Spleen (tissue), 11 donors: ENCODE results near the gene KCNC4. TPM values are rescaled to one million over a fixed set of nuclear protein-coding genes. Genes with fewer than 3 reads are reported as not detected.

Experiments
- DNase-seq: peaks from one replicate; pipeline ENCODE4 v3.0.0-alpha.2; 2020
- H3K27ac ChIP-seq, 8 donors: fragments of 200-600 bp; sonication (generic) in 7 of 8; 1 replicate in 4 of 8; 2 replicates in 4 of 8; pipeline versions ENCODE4 v1.5.0 to v1.8.0; 2016 to 2021; ENCODE audit warnings: inconsistent platforms in 4 of 8, mild to moderate bottlenecking in 4 of 8, moderate library complexity in 1 of 8
- H3K27me3 ChIP-seq, 7 donors: fragments of 200-600 bp; sonication (generic) in 6 of 7; replicated peaks in 1 of 7; 1 replicate in 4 of 7; 2 replicates in 3 of 7; pipeline versions ENCODE4 v1.5.0 to v1.8.0; 2016 to 2021; ENCODE audit warnings: inconsistent platforms in 3 of 7, mild to moderate bottlenecking in 1 of 7
- H3K36me3 ChIP-seq, 6 donors: fragments of 200-600 bp; sonication (generic) in 5 of 6; 1 replicate in 4 of 6; 2 replicates in 2 of 6; pipeline versions ENCODE4 v1.5.0 to v1.8.0; 2016 to 2021; ENCODE audit warnings: inconsistent platforms in 2 of 6
- H3K4me1 ChIP-seq, 6 donors: fragments of 200-600 bp; sonication (generic) in 5 of 6; 1 replicate in 3 of 6; 2 replicates in 3 of 6; pipeline versions ENCODE4 v1.5.0 to v1.8.0; 2016 to 2021; ENCODE audit warnings: inconsistent platforms in 3 of 6
- H3K4me3 ChIP-seq, 8 donors: fragments of 200-600 bp; sonication (generic) in 7 of 8; 1 replicate in 4 of 8; 2 replicates in 4 of 8; pipeline versions ENCODE4 v1.5.0 to v1.8.0; 2016 to 2021; ENCODE audit warnings: inconsistent platforms in 4 of 8, mild to moderate bottlenecking in 4 of 8, moderate library complexity in 2 of 8
- H3K9me3 ChIP-seq, 8 donors: fragments of 200-600 bp; sonication (generic) in 7 of 8; 1 replicate in 4 of 8; 2 replicates in 4 of 8; pipeline versions ENCODE4 v1.5.0 to v1.8.0; 2016 to 2021; ENCODE audit warnings: inconsistent platforms in 4 of 8
- POLR2A ChIP-seq, 3 donors: fragments of 450-650 bp; IDR thresholded peaks; one replicate each; pipeline ENCODE4 v1.5.1; 2017; ENCODE audit warnings: antibody characterized with exemption in 3 of 3, mild to moderate bottlenecking in 1 of 3
- POLR2AphosphoS5 ChIP-seq, 3 donors: sonication (generic); formaldehyde crosslinking; IDR thresholded peaks; one replicate each; pipeline ENCODE4 v1.5.1; 2017; ENCODE audit warnings: antibody characterized with exemption in 3 of 3
- WGBS, 5 donors: extraction: QIAGEN DNeasy Blood & Tissue Kit in 3 of 5; methylation state at CpG; one replicate each; pipeline versions ENCODE4 v1.1.5 to v1.1.7; 2013 to 2018; 5-methylcytosine and 5-hydroxymethylcytosine counted together
- intact Hi-C: fragments of 100-400 bp; cut with DNase I; formaldehyde crosslinking; loops from one replicate; pipeline ENCODE4 v1.15.0; 2023; ENCODE audit warnings: low total_unique reads
- polyA plus RNA-seq, 3 donors: library from polyadenylated mRNA; stranded (reverse); fragments of 200-250 nt; gene quantifications; one replicate each; pipeline ENCODE4 v1.2.1, GENCODE V29; 2013
- total RNA-seq, 7 donors: library from RNA; depleted of rRNA in 3 of 7; stranded (reverse); fragments of >200 nt in 3 of 7; fragmentation: NEBNext Ultra II Directional in 4 of 7; extraction: Animal tissue kit (Norgen Biotek cat#: 25700) in 4 of 7; gene quantifications; one replicate each; pipeline versions ENCODE4 v1.1.0 to v1.2.1, GENCODE V29; 2016 to 2021
- TF ChIP-seq, protein P1 (sequence below), 11 experiments: fragments of 200-600 bp in 7 of 11; fragments of 450-650 bp in 4 of 11; sonication (generic) in 4 of 11; IDR thresholded peaks in 8 of 11; conservative IDR thresholded peaks in 3 of 11; 1 replicate in 7 of 11; 2 replicates in 4 of 11; pipeline versions ENCODE4 v1.4.0 to v1.8.0; 2016 to 2021; ENCODE audit warnings: antibody characterized with exemption in 11 of 11, inconsistent platforms in 4 of 11, mild to moderate bottlenecking in 1 of 11
- donor health status: healthy with polysubstance abuse.
- donor health status: DM: no; HTN: no; CAD: no; lungs with moderate emphysema.
- donor health status: DM: no; HTN: no; CAD: no.
- donor health status: Bipolar disorder and iron deficiency.
- donor health status: healthy.
- donor health status: DM: no; HTN: no; CAD: no.
- donor health status: DM: yes; HTN: yes; CAD: no.

KCNC4 gene
- total and polyA plus RNA-seq, 10 donors = 1.4 to 22.1 (median 10.2) TPM

DNA sequence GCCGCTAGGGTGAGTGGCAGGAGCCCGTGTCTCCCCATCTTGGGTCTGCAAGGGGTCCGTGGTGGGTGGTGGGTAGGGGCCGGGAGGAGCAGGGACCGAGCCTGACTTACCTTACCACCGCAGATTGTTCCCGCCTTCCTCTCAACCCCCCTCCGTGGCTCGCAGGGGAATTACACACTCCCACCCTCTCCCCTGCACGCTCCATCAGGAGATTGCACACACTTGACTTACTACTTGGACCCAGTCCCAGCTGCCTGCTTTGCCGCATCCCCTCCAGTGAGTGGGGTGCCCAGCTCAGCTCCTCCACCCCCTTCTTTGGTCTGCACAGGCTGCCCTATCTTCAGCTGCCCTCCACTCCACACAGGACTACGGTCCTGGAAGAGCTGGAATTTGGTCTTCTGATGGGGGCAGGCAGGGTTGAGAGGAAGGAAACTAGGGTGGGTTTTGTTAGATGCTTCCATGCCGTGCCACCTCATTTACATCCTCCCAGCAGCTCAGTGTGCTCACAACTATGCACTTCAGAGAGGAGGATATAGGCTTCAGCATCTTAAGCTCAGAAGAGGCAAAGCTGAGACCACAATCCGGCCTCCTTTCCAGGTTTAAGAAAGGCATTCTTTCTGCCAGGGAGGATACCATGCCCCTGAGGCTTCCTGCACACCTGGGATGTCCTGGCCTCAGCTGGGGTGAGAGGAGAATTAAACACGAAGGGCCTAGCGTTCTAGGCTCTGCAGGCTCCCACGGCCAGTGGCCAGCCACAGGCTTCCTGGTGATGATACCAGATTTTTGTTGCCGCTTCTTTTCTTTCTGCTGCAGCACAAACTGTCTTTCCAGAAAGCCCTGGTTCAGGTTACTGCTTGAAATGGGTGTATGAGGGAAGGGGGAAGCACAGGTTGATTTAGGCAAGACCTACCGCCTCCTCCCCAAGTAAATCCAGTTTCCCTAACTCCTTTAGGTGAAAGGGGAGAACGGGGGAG, 2.3 kb downstream of the KCNC4 start:
- Histone ChIP-seq H3K9me3 (no peaks in the 10 kb centered on the region), H3K4me3 (peak overlapping the region; percentile 70 to 92 (median 82)), H3K27me3 (peaks cover 0 to 22% (median 5%) of the 10 kb centered on the region in 7 donors), H3K36me3 (no peaks in the 10 kb centered on the region), H3K27ac (peak overlapping the region in 4 of 8 donors; percentile 91 to 97 (median 94)), H3K4me1 (peaks cover 39 to 93% (median 71%) of the 10 kb centered on the region in 6 donors)
- DNase-seq = no peak
- WGBS, 5 donors = 36 to 41% (median 39%) methylated on average over 15 to 20 of the region's 20 CpGs
- intact Hi-C loops = no loop called here
- TF ChIP-seq POLR2AphosphoS5 (IDR thresholded peaks at IDR 0.05) (no peak), POLR2A (IDR thresholded peaks at IDR 0.05) (no peak)
- TF ChIP-seq, protein P1, sequence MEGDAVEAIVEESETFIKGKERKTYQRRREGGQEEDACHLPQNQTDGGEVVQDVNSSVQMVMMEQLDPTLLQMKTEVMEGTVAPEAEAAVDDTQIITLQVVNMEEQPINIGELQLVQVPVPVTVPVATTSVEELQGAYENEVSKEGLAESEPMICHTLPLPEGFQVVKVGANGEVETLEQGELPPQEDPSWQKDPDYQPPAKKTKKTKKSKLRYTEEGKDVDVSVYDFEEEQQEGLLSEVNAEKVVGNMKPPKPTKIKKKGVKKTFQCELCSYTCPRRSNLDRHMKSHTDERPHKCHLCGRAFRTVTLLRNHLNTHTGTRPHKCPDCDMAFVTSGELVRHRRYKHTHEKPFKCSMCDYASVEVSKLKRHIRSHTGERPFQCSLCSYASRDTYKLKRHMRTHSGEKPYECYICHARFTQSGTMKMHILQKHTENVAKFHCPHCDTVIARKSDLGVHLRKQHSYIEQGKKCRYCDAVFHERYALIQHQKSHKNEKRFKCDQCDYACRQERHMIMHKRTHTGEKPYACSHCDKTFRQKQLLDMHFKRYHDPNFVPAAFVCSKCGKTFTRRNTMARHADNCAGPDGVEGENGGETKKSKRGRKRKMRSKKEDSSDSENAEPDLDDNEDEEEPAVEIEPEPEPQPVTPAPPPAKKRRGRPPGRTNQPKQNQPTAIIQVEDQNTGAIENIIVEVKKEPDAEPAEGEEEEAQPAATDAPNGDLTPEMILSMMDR (IDR thresholded peaks at IDR 0.05 in 8 of 11, conservative IDR thresholded peaks at IDR 0.05 in 3 of 11) = no peak

GRCh38 chr1:110213143-110213540, 3.0 kb downstream of the KCNC4 start:
- WGBS, 5 donors = 58 to 77% (median 66%) methylated on average over 2 of the region's 2 CpGs
- H3K27me3 ChIP-seq = peaks cover 0 to 22% (median 5%) of the 10 kb centered on the region in 7 donors
- no peaks in the 10 kb centered on the region for H3K9me3 ChIP-seq
- intact Hi-C loops = no loop called here
- TF ChIP-seq POLR2AphosphoS5 (IDR thresholded peaks at IDR 0.05) (no peak), POLR2A (IDR thresholded peaks at IDR 0.05) (no peak)
- TF ChIP-seq, protein P1 (IDR thresholded peaks at IDR 0.05 in 8 of 11, conservative IDR thresholded peaks at IDR 0.05 in 3 of 11) = no peak
- no peak overlapping the region for H3K4me3 ChIP-seq
- peaks cover 39 to 90% (median 67%) of the 10 kb centered on the region in 6 donors for H3K4me1 ChIP-seq
- no peak for DNase-seq
- peak overlapping the region in 2 of 8 donors; percentile 4 to 30 for H3K27ac ChIP-seq
- no peaks in the 10 kb centered on the region for H3K36me3 ChIP-seq

GRCh38 chr1:110214454-110215404, 4.6 kb downstream of the KCNC4 start:
- no peaks in the 10 kb centered on the region for H3K9me3 ChIP-seq
- intact Hi-C loops = no loop called here
- H3K4me3 ChIP-seq = no peak overlapping the region
- 70 to 83% (median 73%) methylated on average over 15 to 16 of the region's 16 CpGs for WGBS, 5 donors
- H3K36me3 ChIP-seq = peaks cover 0 to 12% (median 0%) of the 10 kb centered on the region in 6 donors
- H3K27me3 ChIP-seq = peaks cover 0 to 22% (median 5%) of the 10 kb centered on the region in 7 donors
- TF ChIP-seq POLR2AphosphoS5 (IDR thresholded peaks at IDR 0.05) = no peak
- TF ChIP-seq, protein P1 (IDR thresholded peaks at IDR 0.05 in 8 of 11, conservative IDR thresholded peaks at IDR 0.05 in 3 of 11) = no peak
- no peak for TF ChIP-seq POLR2A (IDR thresholded peaks at IDR 0.05)
- DNase-seq = no peak
- H3K27ac ChIP-seq = peak overlapping the region in 5 of 8 donors; percentile 27 to 55 (median 46)
- H3K4me1 ChIP-seq = peaks cover 35 to 76% (median 58%) of the 10 kb centered on the region in 6 donors
